ENCODE data around the gene COBL.

The COBL gene

DNA sequence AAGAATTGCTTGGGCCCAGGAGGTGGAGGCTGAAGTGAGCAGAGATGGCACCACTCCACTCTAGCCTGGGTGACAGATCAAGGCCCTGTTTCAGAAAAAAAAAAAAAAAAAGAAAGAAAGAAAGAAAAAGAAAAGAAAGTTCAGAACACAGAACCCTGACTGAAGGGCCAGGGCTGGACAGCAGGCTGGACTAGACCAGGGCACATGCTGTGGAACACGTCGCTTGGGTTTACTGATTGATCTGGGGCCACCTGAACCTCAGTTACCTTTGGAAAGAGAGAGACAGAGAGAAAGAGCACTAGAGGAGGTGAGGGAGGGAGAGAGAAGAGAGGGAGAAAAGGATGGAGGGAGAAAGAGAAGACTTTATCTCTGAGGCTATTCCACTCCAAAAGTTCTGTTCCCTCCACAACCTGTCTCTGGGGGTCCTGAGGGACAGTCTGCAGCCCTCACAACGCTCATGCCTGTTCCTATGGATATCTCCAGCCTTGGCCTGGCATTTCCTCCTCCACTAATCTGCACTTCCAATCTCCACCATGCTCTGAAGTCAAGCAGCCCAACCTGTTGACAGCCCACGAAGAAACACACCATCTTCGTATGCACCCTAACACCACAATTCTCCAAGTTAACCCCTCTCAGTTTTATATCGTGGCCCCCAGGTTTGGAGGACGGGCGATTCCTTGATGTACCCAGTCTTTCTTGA is 81.8 kb downstream of the COBL start:
- H3K4me2 ChIP-seq (ENCODE audit: low read depth, low read length, poor library complexity, severe bottlenecking), result no peak overlapping the region
- no peaks in the 10 kb centered on the region for H3K4me1 ChIP-seq (ENCODE audit: insufficient read depth, low read length, poor library complexity, severe bottlenecking)
- H4K20me1 ChIP-seq (ENCODE audit: insufficient read depth, low read length, poor library complexity, severe bottlenecking), result no peaks in the 10 kb centered on the region
- no peaks in the 10 kb centered on the region for H3K9me3 ChIP-seq (ENCODE audit: insufficient read depth, low read depth, low read length)
- H3K79me2 ChIP-seq (ENCODE audit: insufficient read depth, low read length), result no peaks in the 10 kb centered on the region
- no peaks in the 10 kb centered on the region for H3K36me3 ChIP-seq (ENCODE audit: insufficient read depth, low read length)
- H3K9ac ChIP-seq (ENCODE audit: low read depth, low read length, poor library complexity, severe bottlenecking), result no peak overlapping the region
- H3F3A ChIP-seq (ENCODE audit: low read depth), result no peaks in the 10 kb centered on the region
- TF ChIP-seq EZH2phosphoT487 (IDR thresholded peaks at IDR 0.05; ENCODE audit: borderline replicate concordance), result no peak
- TF ChIP-seq, protein P1, sequence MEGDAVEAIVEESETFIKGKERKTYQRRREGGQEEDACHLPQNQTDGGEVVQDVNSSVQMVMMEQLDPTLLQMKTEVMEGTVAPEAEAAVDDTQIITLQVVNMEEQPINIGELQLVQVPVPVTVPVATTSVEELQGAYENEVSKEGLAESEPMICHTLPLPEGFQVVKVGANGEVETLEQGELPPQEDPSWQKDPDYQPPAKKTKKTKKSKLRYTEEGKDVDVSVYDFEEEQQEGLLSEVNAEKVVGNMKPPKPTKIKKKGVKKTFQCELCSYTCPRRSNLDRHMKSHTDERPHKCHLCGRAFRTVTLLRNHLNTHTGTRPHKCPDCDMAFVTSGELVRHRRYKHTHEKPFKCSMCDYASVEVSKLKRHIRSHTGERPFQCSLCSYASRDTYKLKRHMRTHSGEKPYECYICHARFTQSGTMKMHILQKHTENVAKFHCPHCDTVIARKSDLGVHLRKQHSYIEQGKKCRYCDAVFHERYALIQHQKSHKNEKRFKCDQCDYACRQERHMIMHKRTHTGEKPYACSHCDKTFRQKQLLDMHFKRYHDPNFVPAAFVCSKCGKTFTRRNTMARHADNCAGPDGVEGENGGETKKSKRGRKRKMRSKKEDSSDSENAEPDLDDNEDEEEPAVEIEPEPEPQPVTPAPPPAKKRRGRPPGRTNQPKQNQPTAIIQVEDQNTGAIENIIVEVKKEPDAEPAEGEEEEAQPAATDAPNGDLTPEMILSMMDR (conservative IDR thresholded peaks at IDR 0.05; ENCODE audit: low read length), result no peak
- H3K4me3 ChIP-seq (ENCODE audit: low read length, poor library complexity, severe bottlenecking), result no peak overlapping the region
- H3K27me3 ChIP-seq (ENCODE audit: insufficient read depth, low read length, poor library complexity, severe bottlenecking), result no peaks in the 10 kb centered on the region
- H3K9me2 ChIP-seq (replicated peaks; ENCODE audit: low read depth, low read length), result no peaks in the 10 kb centered on the region
- H2AFZ ChIP-seq (ENCODE audit: low read length), result no peak overlapping the region

DNA sequence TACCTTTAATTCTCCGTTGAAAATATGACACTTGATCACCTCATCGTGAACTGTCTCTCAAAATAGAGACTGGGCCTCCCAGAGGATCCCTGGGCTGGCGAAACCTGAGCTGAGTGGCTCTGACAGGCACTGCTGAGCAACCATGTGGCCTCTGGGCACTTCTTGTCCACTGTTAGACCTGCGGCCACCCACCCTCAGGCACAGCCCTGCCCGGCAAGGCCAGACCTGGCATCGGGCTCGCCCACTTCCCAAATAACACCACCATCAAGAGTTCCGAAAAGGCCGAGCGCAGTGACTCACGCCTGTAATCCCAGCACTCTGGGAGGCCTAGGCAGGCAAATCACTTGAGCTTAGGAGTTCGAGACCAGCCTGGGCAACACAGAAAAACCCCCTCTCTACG is 82.5 kb downstream of the COBL start:
- Histone ChIP-seq H3K9me3 (ENCODE audit: insufficient read depth, low read depth, low read length) (no peaks in the 10 kb centered on the region), H2AFZ (ENCODE audit: low read length) (no peak overlapping the region), H3K9me2 (replicated peaks; ENCODE audit: low read depth, low read length) (no peaks in the 10 kb centered on the region), H3K27me3 (ENCODE audit: insufficient read depth, low read length, poor library complexity, severe bottlenecking) (no peaks in the 10 kb centered on the region), H3K79me2 (ENCODE audit: insufficient read depth, low read length) (no peaks in the 10 kb centered on the region), H3K4me3 (ENCODE audit: low read length, poor library complexity, severe bottlenecking) (no peak overlapping the region), H3K36me3 (ENCODE audit: insufficient read depth, low read length) (no peaks in the 10 kb centered on the region), H3K9ac (ENCODE audit: low read depth, low read length, poor library complexity, severe bottlenecking) (no peak overlapping the region), H3K4me2 (ENCODE audit: low read depth, low read length, poor library complexity, severe bottlenecking) (no peak overlapping the region), H3K4me1 (ENCODE audit: insufficient read depth, low read length, poor library complexity, severe bottlenecking) (no peaks in the 10 kb centered on the region), H4K20me1 (ENCODE audit: insufficient read depth, low read length, poor library complexity, severe bottlenecking) (no peaks in the 10 kb centered on the region), H3F3A (ENCODE audit: low read depth) (no peaks in the 10 kb centered on the region)
- TF ChIP-seq EZH2phosphoT487 (IDR thresholded peaks at IDR 0.05; ENCODE audit: borderline replicate concordance), result no peak
- TF ChIP-seq, protein P1 (conservative IDR thresholded peaks at IDR 0.05; ENCODE audit: low read length), result no peak

DNA sequence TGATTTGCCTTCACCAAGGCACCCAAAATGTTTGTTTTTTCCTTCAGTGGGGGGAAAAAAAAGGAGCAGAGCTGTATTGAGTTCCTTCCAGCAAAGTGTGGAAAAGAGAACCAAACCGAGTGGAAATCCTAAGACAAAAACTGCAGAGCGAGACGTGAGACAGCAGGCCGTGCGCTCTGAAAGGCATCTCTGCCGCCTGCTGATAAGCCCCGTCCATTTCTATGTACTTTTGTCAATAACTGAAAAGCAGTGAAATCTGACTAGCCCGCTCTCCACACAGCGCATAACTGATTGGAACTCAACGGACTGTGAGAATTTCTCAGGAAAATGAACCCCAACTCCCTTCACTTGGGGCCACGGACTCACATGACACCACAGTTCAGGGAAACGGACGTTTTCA is 83.2 kb downstream of the COBL start:
- TF ChIP-seq EZH2phosphoT487 (IDR thresholded peaks at IDR 0.05; ENCODE audit: borderline replicate concordance), result no peak
- TF ChIP-seq, protein P1 (conservative IDR thresholded peaks at IDR 0.05; ENCODE audit: low read length), result no peak
- no peaks in the 10 kb centered on the region for H3K36me3 ChIP-seq (ENCODE audit: insufficient read depth, low read length)
- H3K9me3 ChIP-seq (ENCODE audit: insufficient read depth, low read depth, low read length), result no peaks in the 10 kb centered on the region
- H3K9me2 ChIP-seq (replicated peaks; ENCODE audit: low read depth, low read length), result no peaks in the 10 kb centered on the region
- no peaks in the 10 kb centered on the region for H3K79me2 ChIP-seq (ENCODE audit: insufficient read depth, low read length)
- H2AFZ ChIP-seq (ENCODE audit: low read length), result no peak overlapping the region
- no peak overlapping the region for H3K4me2 ChIP-seq (ENCODE audit: low read depth, low read length, poor library complexity, severe bottlenecking)
- H3F3A ChIP-seq (ENCODE audit: low read depth), result no peaks in the 10 kb centered on the region
- H3K4me3 ChIP-seq (ENCODE audit: low read length, poor library complexity, severe bottlenecking), result no peak overlapping the region
- no peaks in the 10 kb centered on the region for H4K20me1 ChIP-seq (ENCODE audit: insufficient read depth, low read length, poor library complexity, severe bottlenecking)
- H3K4me1 ChIP-seq (ENCODE audit: insufficient read depth, low read length, poor library complexity, severe bottlenecking), result no peaks in the 10 kb centered on the region
- H3K27me3 ChIP-seq (ENCODE audit: insufficient read depth, low read length, poor library complexity, severe bottlenecking), result no peaks in the 10 kb centered on the region
- no peak overlapping the region for H3K9ac ChIP-seq (ENCODE audit: low read depth, low read length, poor library complexity, severe bottlenecking)

All from Loucy (cell line).